ENCODE results near the gene LRATD1. TPM values are rescaled to one million over a fixed set of nuclear protein-coding genes. Genes with fewer than 3 reads are reported as not detected.

Gene LRATD1
- total and polyA plus RNA-seq, 9 of the 15 experiments (the other 6 are each of a cell fraction or from before 2014, with no cell fraction given) = 0.36 to 6.5 (median 2.8) TPM

GRCh38 chr2:14602309-14602708 lies 30.2 kb upstream of the LRATD1 start:
- DNase-seq (ENCODE audit: extremely low read depth in 1 of 4, low spot score in 3 of 4) (no peak), FAIRE-seq (no peak), ATAC-seq (no peak)
- ChIA-PET POLR2A (no interaction called here), CTCF (ENCODE audit: low intra/inter-chr PET ratio) (no interaction called here)
- 0% methylated on average over 1 of the region's 1 CpG for WGBS (ENCODE audit: insufficient coverage, low coverage, missing lambda C conversion rate)
- Histone ChIP-seq H4K20me1 (replicated peaks; ENCODE audit: control insufficient read depth, insufficient read depth, low read length) (no peaks in the 10 kb centered on the region), H3K9me1 (ENCODE audit: control insufficient read depth, insufficient read depth, low read length) (no peaks in the 10 kb centered on the region), H3K9me3 (replicated peaks; ENCODE audit: control insufficient read depth, insufficient read depth, low read depth, low read length) (no peaks in the 10 kb centered on the region), H3K9ac (ENCODE audit: insufficient read depth in 1 of 2, low read depth in 2 of 2, low read length in 2 of 2) (no peak overlapping the region), H2AFZ (ENCODE audit: low read depth, low read length) (no peak overlapping the region), H3K4me3 (no peak overlapping the region), H3K27ac (ENCODE audit: extremely low read depth, low read depth, low read length) (no peak overlapping the region), H3K4me1 (replicated peaks in 1 of 2; ENCODE audit: control insufficient read depth in 2 of 2, insufficient read depth in 2 of 2, low read length in 2 of 2) (no peaks in the 10 kb centered on the region), H3K36me3 (ENCODE audit: control insufficient read depth, insufficient read depth, low read length) (no peaks in the 10 kb centered on the region), H3K27me3 (ENCODE audit: control insufficient read depth in 2 of 2, insufficient read depth in 2 of 2, low read length in 2 of 2) (no peaks in the 10 kb centered on the region), H3K79me2 (ENCODE audit: control insufficient read depth, insufficient read depth, low read length) (no peaks in the 10 kb centered on the region), H3K4me2 (ENCODE audit: insufficient read depth, low read length) (no peak overlapping the region)
- in situ Hi-C loops (cut with MboI) = no loop called here
- no TSS peak for BruUV-seq (replicated peaks)
- intact Hi-C loops (cut with micrococcal nuclease) = no loop called here
- TF ChIP-seq ARID3A (IDR thresholded peaks at IDR 0.05; ENCODE audit: borderline replicate concordance, low read depth, low read length) (no peak), CREB3L1 (IDR thresholded peaks at IDR 0.05; ENCODE audit: borderline replicate concordance, low read depth) (no peak), ZNF253 (CRISPR knock-in tag; conservative IDR thresholded peaks at IDR 0.05) (no peak), TOE1 (IDR thresholded peaks at IDR 0.05; ENCODE audit: borderline replicate concordance) (no peak), TOE1 (CRISPR knock-in tag; IDR thresholded peaks at IDR 0.05; ENCODE audit: borderline replicate concordance, low read depth) (no peak), PCBP2 (IDR thresholded peaks at IDR 0.05; ENCODE audit: low read depth, low read length, poor library complexity, severe bottlenecking) (no peak), NFXL1 (CRISPR knock-in tag; IDR thresholded peaks at IDR 0.05) (no peak), FIP1L1 (IDR thresholded peaks at IDR 0.05; ENCODE audit: low read depth, low read length, poor library complexity, severe bottlenecking) (no peak), PTRF (tag; IDR thresholded peaks at IDR 0.05) (no peak), POLR3A (IDR thresholded peaks at IDR 0.05; ENCODE audit: borderline replicate concordance, extremely low read depth, insufficient read depth, insufficient read length) (no peak), ZNF407 (IDR thresholded peaks at IDR 0.05; ENCODE audit: low read depth) (no peak), NFATC3 (IDR thresholded peaks at IDR 0.05) (no peak)

Measured in K562 (cell line).